Activated CD8-positive, alpha-beta T cell treated with anti-CD3 and anti-CD28 coated beads for 36 hours (primary cell): Measurements from ENCODE around the gene XPA. TPM values are rescaled to one million over a fixed set of nuclear protein-coding genes. Genes with fewer than 3 reads are reported as not detected.
"Not testable (repeated sequence)": the region's sequence is repeated elsewhere in the genome, so short reads cannot be mapped to it uniquely, and the experiment has no call there.

ENCODE experiments used
- ATAC-seq: fragments of 200-7000 bp; cut with Tn5 transposase; one replicate; pipeline ENCODE4 v1.10.0; 2021; ENCODE audit warnings: mild to moderate bottlenecking, moderate library complexity
- CTCF ChIA-PET: fragments of 350-600 bp; sonication (Branson Sonifier 250); formaldehyde crosslinking; loops from one replicate; lab custom pipeline; 2021; ENCODE audit warnings: antibody characterized with exemption; lab: Charles Lee
- POLR2A ChIA-PET: fragments of 350-600 bp; sonication (Branson Sonifier 250); formaldehyde crosslinking; loops from one replicate; lab custom pipeline; 2021; ENCODE audit warnings: antibody characterized with exemption; lab: Charles Lee
- DNase-seq: peaks from one replicate; pipeline ENCODE4 v3.0.0-alpha.2; 2020
- H3K27ac Mint-ChIP-seq: one replicate; pipeline ENCODE4 v1.8.0; 2021; ENCODE audit warnings: mild to moderate bottlenecking, mixed read lengths
- H3K27me3 Mint-ChIP-seq: one replicate; pipeline ENCODE4 v1.8.0; 2021; ENCODE audit warnings: mixed read lengths
- H3K36me3 Mint-ChIP-seq: one replicate; pipeline ENCODE4 v1.8.0; 2021; ENCODE audit warnings: low read depth, mixed read lengths
- H3K4me1 Mint-ChIP-seq: one replicate; pipeline ENCODE4 v1.8.0; 2021; ENCODE audit warnings: low read depth, mixed read lengths
- H3K4me3 Mint-ChIP-seq: one replicate; pipeline ENCODE4 v1.8.0; 2021; ENCODE audit warnings: mild to moderate bottlenecking, moderate library complexity, mixed read lengths
- H3K9me3 Mint-ChIP-seq: one replicate; pipeline ENCODE4 v1.8.0; 2021; ENCODE audit warnings: mixed read lengths
- CTCF ChIP-seq: fragments of 200-600 bp; IDR thresholded peaks from one replicate; pipeline ENCODE4 v1.8.0; 2022; ENCODE audit warnings: antibody characterized with exemption, mild to moderate bottlenecking
- intact Hi-C: fragments of 100-400 bp; cut with micrococcal nuclease; formaldehyde crosslinking; loops from one replicate; pipeline ENCODE4 v1.10.0; 2022
- total RNA-seq, 2 experiments: library from RNA; stranded (reverse); gene quantifications; one replicate each; pipeline ENCODE4 v1.2.3, GENCODE V29; 2021

Gene XPA
- 10 to 100 TPM in 1 of 2 experiments, 1 to 10 TPM in 1; 9.8 to 10.9 TPM for total RNA-seq

DNA sequence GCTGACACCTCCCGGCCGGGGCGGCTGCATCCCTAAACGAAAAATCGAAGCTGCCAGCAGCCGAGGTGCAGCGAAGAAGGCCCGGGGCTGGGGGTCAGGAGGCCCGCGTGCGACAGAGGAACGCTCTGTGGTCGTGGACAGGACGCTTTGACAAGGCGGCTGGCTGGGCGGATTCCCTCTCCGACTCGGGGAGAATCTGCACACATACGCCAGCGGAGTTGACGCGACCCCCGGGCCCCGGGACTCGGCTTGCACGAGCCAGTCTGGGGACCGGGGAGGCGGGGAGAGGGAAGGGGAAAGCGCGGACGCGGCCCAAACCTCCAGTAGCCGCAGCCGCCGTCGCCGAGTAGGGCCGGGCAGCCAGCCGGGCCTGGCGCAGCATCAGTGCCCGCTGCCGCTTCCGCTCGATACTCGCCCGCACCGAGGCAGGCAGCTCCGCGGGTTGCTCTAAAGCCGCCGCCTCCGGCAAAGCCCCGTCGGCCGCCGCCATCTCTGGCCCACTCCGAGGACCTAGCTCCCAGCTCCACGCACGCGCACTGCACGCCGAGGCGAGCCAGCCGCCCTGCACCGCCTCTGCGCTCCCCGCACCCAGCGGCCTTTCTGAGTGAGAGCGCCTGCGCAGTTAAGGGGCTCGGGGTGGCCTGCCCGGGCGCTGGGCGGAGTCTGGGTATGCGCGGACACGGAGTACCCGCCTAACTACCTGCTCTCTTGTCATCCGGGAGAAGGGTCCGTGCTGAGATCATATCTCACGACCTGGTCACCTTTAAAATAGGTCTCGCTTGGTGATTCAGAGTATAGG is at the start of gene XPA:
TSS of gene XPA (minus strand) at position 538 of the 799 bp plus-strand sequence. CDS start at position 490, 48 bp downstream.
- H3K4me3 Mint-ChIP-seq = peak within 1 kb of the TSS; percentile 92
- intact Hi-C loops = no loop called here
- peak within 1 kb of the TSS; percentile 94 for H3K27ac Mint-ChIP-seq
- DNase-seq (peak; percentile 97), ATAC-seq (peak; percentile 98)
- H3K36me3 Mint-ChIP-seq = peaks cover 17% of the 10 kb centered on the region
- H3K4me1 Mint-ChIP-seq = peaks cover 46% of the 10 kb centered on the region
- TF ChIP-seq CTCF = no peak
- POLR2A ChIA-PET = interaction anchor here (0.6 to 3.1 kb wide), 7 partner anchors 9 to 732 kb away, joined by 3 to 15 read pairs (median 3); partner anchors contain the start of genes NCBP1 and TSTD2
- no peaks in the 10 kb centered on the region for H3K9me3 Mint-ChIP-seq
- H3K27me3 Mint-ChIP-seq = peaks cover 4% of the 10 kb centered on the region
- CTCF ChIA-PET = interaction anchor here (1.0 to 4.2 kb wide), 7 partner anchors 9 to 226 kb away, joined by 3 to 22 read pairs (median 3); partner anchors contain the start of gene TRMO

- Mint-ChIP-seq H3K9me3 (peaks cover 3% of the 10 kb centered on the region), H3K36me3 (no peaks in the 10 kb centered on the region), H3K4me3 (no peak overlapping the region), H3K27ac (no peak overlapping the region), H3K4me1 (peaks cover 6% of the 10 kb centered on the region), H3K27me3 (peaks cover 42% of the 10 kb centered on the region)
- DNase-seq (no peak), ATAC-seq (no peak)
- POLR2A ChIA-PET = no interaction called here
- intact Hi-C loops = no loop called here
- TF ChIP-seq CTCF = no peak
- CTCF ChIA-PET = no interaction called here
Measured at GRCh38 chr9:97744710-97745708, 47.9 kb upstream of the XPA start.

DNA sequence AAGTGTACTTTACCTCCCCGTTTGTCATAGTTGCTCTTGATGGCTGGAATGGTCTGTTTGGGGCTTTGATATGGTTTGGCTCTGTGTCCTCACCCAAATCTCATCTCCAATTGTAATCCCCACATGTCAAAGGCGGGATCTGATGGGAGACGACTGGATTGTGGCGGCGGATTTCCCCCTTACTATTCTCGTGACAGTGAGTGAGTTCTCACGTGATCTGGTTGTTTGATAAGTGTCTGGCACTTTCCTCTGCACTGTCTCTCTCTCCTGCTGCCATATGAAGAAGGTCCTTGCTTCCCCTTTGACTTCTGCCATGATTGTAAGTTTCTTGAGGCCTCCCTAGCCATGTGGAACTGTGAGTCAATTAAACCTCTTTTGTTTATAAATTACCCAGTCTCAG is 46.9 kb upstream of the XPA start:
- intact Hi-C loops, CTCF ChIA-PET, POLR2A ChIA-PET, H3K9me3 Mint-ChIP-seq, H3K27ac Mint-ChIP-seq, DNase-seq, H3K4me1 Mint-ChIP-seq, H3K36me3 Mint-ChIP-seq, H3K4me3 Mint-ChIP-seq, ATAC-seq: not testable (repeated sequence)
- peaks cover 48% of the 10 kb centered on the region for H3K27me3 Mint-ChIP-seq

DNA sequence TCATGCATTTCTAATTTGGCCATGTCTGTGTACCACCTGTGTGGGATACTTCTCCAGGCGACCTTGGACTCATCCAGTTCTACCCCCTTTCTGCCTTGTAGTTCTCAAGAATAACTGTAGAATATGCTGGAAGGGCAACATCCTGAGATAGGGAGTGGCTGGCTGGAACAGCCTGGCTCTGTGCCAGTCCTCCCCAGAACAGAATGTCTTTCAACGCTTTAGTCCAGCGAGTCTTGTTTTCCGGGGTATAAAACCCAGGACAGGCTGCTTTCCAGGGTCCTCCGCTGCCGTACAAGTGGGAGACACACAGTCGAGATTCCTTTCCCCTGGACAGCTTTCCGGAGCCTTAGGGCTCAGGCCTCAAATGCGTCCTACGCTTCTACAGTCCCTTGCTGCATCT is 45.4 kb upstream of the XPA start:
- no peak for ATAC-seq
- TF ChIP-seq CTCF = no peak
- peaks cover 3% of the 10 kb centered on the region for H3K9me3 Mint-ChIP-seq
- intact Hi-C loops = no loop called here
- H3K27ac Mint-ChIP-seq = no peak overlapping the region
- H3K36me3 Mint-ChIP-seq = no peaks in the 10 kb centered on the region
- H3K4me3 Mint-ChIP-seq = no peak overlapping the region
- ChIA-PET POLR2A (no interaction called here), CTCF (no interaction called here)
- DNase-seq = no peak
- peaks cover 49% of the 10 kb centered on the region for H3K27me3 Mint-ChIP-seq
- peaks cover 6% of the 10 kb centered on the region for H3K4me1 Mint-ChIP-seq

- Mint-ChIP-seq H3K9me3 (peaks cover 3% of the 10 kb centered on the region), H3K36me3 (no peaks in the 10 kb centered on the region), H3K27me3 (peaks cover 53% of the 10 kb centered on the region), H3K27ac (no peak overlapping the region), H3K4me3 (no peak overlapping the region), H3K4me1 (peaks cover 6% of the 10 kb centered on the region)
- POLR2A ChIA-PET = no interaction called here
- DNase-seq = no peak
- no peak for TF ChIP-seq CTCF
- CTCF ChIA-PET = no interaction called here
- intact Hi-C loops = no loop called here
- no peak for ATAC-seq
Measured at GRCh38 chr9:97741947-97742346, 44.8 kb upstream of the XPA start.
